Measurements from ENCODE around the gene ENTPD5.

ENTPD5 gene

DNA sequence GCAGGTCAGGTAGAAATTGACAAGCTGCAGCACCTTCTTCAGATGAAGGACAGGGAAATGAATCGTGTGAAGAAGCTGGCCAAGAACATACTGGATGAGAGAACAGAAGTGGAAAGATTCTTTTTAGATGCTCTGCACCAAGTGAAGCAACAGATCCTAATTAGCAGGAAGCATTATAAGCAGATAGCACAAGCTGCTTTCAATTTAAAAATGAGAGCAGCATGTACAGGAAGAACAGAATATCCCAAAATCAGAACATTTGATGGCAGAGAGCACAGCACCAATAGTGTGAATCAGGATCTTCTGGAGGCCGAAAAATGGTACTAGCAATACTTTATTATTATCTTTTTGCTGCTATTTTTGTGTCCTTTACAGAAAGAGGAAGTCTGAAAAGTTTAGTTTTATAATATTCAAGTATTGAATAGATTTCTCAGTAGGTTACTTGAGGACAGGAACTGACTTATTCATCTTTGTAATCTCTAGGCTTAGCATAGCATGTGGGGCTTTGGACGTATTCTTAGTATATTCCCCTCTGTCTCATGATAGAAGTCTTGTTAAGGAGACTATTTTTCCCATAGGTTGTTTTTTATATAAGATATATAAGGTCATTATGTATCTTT lies 30.9 kb upstream of the ENTPD5 start:
- DNase-seq (ENCODE audit: low spot score), result no peak
- POLR2A ChIA-PET (ENCODE audit: low non-redundant PET), result no interaction called here
- CTCF ChIA-PET, result no interaction called here
- no peak overlapping the region for H3K27ac ChIP-seq
- TF ChIP-seq, protein P1, sequence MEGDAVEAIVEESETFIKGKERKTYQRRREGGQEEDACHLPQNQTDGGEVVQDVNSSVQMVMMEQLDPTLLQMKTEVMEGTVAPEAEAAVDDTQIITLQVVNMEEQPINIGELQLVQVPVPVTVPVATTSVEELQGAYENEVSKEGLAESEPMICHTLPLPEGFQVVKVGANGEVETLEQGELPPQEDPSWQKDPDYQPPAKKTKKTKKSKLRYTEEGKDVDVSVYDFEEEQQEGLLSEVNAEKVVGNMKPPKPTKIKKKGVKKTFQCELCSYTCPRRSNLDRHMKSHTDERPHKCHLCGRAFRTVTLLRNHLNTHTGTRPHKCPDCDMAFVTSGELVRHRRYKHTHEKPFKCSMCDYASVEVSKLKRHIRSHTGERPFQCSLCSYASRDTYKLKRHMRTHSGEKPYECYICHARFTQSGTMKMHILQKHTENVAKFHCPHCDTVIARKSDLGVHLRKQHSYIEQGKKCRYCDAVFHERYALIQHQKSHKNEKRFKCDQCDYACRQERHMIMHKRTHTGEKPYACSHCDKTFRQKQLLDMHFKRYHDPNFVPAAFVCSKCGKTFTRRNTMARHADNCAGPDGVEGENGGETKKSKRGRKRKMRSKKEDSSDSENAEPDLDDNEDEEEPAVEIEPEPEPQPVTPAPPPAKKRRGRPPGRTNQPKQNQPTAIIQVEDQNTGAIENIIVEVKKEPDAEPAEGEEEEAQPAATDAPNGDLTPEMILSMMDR (conservative IDR thresholded peaks at IDR 0.05; ENCODE audit: low read depth), result no peak

GRCh38 chr14:74048281-74048680 lies 29.2 kb upstream of the ENTPD5 start:
- TF ChIP-seq, protein P1 (conservative IDR thresholded peaks at IDR 0.05; ENCODE audit: low read depth), result no peak
- POLR2A ChIA-PET (ENCODE audit: low non-redundant PET), result no interaction called here
- no peak overlapping the region for H3K27ac ChIP-seq
- CTCF ChIA-PET, result interaction anchor here (0.6 to 0.7 kb wide), 3 partner anchors 79 to 209 kb away, joined by 3 read pairs; no protein-coding TSS in a partner anchor
- DNase-seq (ENCODE audit: low spot score), result no peak

GRCh38 chr14:74045522-74045921 lies 26.4 kb upstream of the ENTPD5 start:
- no peak overlapping the region for H3K27ac ChIP-seq
- ChIA-PET CTCF (no interaction called here), POLR2A (ENCODE audit: low non-redundant PET) (no interaction called here)
- TF ChIP-seq, protein P1 (conservative IDR thresholded peaks at IDR 0.05; ENCODE audit: low read depth), result no peak
- DNase-seq (ENCODE audit: low spot score), result no peak

DNA sequence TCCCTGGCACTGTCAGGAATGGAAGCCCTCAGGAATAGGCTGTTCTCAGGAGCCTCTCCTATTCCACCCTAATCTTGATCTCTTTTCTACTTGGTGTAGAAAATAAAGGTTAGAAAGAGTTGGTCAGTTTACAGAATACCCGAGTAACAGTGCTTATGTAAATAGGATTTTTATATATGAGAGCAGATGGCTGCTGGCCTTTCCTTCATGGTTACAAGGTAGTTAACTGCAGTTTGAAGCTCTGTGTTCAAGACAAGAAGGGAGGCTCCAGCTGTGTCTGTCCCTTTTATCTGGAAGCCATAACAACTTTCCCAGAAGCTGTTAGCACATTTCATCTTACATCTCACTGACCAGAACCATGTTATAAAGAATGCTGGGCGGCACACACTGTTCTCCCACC lies 23.2 kb upstream of the ENTPD5 start:
- TF ChIP-seq, protein P1 (conservative IDR thresholded peaks at IDR 0.05; ENCODE audit: low read depth), result no peak
- DNase-seq (ENCODE audit: low spot score), result no peak
- no peak overlapping the region for H3K27ac ChIP-seq
- CTCF ChIA-PET, result no interaction called here
- POLR2A ChIA-PET (ENCODE audit: low non-redundant PET), result no interaction called here

DNA sequence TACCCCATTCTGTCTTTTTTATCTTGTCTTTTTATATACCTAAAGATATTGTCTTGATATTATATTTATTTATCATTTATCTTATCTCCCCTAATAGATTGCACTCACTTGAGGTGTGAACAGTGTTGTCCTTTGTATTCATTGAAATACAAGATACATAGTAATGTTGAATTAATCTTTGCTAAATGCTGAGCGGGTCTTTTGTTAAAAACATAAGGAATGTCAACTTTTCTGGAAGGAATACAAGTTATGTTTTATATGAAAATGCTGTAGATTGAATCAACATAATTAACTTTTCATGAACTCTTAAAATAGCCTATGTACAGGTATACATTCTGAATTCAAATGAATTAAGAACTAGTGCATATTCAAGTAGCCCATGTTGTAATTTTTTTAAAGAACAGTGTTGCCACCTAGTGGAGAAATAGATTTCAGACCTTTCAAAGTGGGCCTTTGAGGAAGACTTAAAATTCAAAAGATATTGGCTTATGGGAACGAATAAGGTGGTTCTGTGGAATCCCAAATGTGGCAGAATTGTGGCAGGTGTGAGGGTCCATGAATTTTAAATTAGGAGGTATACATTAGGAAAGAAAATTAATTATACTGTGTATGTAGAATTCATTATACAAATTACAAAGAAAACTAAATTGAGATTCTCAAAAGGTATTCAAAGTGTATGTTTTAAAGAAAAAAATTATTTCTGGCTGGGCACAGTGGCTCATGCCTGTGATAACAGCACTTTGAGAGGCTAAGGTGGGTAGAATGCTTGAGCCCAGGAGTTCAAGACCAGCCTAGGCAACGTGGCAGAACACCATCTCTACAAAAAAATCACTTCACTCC lies 19.2 kb upstream of the ENTPD5 start:
- ChIA-PET POLR2A (ENCODE audit: low non-redundant PET) (no interaction called here), CTCF (interaction anchor here (1.0 kb wide), 1 partner anchor 35 kb away, joined by 3 read pairs; no protein-coding TSS in a partner anchor)

DNA sequence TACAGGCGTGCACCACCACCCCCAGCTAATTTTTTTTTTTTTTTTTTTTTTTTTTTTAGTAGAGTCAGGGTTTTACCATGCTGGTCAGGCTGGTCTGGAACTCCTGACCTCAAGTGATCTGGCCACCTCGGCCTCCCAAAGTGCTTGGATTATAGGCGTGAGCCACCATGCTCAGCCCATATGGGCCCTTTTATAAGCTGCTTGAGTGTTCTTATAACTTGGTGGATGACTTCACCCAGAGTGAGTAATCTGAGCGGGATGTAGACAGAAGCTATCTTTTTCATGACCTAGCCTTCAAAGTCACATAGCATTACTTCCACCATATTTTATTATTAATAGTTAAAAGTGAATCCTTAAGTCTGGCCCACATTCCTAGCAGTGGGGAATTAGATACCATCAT lies 16.5 kb upstream of the ENTPD5 start:
- TF ChIP-seq, protein P1 (conservative IDR thresholded peaks at IDR 0.05; ENCODE audit: low read depth), result no peak
- DNase-seq (ENCODE audit: low spot score), result no peak
- H3K27ac ChIP-seq, result no peak overlapping the region
- ChIA-PET CTCF (interaction anchor here (0.6 kb wide), 1 partner anchor 11 kb away, joined by 3 read pairs; no protein-coding TSS in a partner anchor), POLR2A (ENCODE audit: low non-redundant PET) (interaction anchor here (0.6 kb wide), 1 partner anchor 29 kb away, joined by 9 read pairs; no protein-coding TSS in a partner anchor)

More for the DNA sequence above, 19.2 kb upstream of the ENTPD5 start:
- DNase-seq (ENCODE audit: low spot score), result peak; percentile 50
- TF ChIP-seq, protein P1 (conservative IDR thresholded peaks at IDR 0.05; ENCODE audit: low read depth), result peak; percentile 77
- no peak overlapping the region for H3K27ac ChIP-seq

Measured in RWPE1 (cell line).